GM18502 (cell line): ENCODE results near the gene SPRYD3.
A peak's percentile ranks its signal among the peaks of the same experiment; 100 is the strongest.

Experiments
- ATAC-seq: cut with Tn5 transposase; IDR thresholded peaks from one replicate; pipeline ENCODE4 v1.9.1; 2021; ENCODE audit warnings: mild to moderate bottlenecking; ENCODE audit not compliant: unreplicated experiment, poor library complexity

The SPRYD3 gene

DNA sequence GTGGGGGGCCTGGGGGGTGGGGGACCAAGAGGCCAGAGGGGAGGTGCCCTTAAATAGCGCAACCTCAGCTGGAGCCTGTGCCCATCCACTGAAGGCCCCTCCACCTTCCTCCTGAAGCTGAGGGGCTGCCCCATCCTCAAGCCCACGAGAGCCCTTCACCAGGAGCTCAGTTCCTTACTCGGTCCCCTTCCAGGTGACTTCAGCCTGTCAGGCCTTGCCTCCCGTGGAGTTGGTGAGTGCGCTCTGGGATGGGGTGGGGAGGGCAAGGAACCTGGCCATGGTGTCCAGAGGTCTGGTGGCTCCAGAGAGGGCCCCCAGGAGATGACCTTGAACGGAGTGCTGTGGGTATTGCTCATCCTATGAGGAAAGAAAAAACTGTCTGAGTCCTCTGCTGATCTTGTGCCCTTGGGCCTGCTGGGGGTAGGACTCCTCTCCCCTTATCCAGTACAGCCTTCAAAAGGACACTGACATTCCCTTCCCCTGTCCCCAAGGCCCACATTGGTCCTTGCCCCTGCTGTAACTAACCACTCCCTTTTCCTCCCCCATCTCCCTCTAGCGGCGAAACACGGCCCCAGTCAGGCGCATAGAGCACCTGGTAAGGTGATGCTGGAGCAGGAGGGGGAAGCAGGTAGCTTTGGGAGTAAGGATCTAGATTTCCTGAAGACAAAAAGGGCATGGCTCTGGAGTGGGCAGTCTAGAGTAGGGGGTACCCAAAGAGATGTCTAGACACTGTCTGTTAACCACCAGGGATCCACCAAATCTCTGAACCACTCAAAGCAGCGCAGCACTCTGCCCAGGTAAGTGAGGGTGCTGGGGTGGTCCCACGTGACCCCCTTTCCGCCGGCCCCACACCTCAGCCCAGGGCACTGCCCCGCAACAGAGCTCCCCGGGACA lies 25.7 kb downstream of the SPRYD3 start:
- no peak for ATAC-seq

DNA sequence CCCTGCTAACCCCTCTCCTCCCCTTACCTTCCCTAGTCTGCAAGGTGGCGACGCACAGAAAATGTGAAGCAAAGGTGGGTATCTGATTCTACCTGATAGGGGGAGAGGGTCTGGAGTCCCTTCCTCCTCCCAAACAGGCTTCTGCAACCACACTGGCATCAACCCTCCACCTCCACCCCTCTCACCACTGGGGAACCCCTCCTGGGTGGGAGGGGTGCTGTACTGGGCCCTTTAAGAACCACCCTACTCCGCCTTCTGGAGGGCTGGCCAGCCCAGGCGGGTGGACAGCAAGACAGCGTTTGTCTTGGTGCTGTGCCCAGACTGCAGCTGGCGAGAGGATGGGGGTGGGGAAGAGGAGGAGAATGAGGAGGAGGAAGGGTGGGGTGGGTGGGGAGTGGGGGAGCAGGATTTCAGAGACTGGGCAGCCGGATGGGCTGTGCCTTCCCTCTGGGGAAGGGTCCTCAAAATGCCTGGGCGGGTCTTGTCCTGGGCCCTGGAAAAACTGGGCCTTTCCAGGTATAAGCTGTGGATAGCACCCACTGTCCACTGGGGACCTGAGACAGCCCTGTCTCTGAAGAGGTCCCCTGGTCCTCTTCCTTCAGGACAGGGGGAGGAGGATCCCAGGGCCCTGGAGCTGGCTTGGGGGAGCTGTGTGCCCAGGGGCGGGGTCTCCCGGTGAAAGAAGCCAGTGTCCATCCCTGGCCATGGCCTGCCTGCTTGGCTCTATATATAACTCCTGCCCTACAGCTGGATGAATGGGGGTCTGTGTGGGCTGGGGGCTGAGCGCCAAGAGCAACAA lies 26.6 kb downstream of the SPRYD3 start:
- no peak for ATAC-seq

DNA sequence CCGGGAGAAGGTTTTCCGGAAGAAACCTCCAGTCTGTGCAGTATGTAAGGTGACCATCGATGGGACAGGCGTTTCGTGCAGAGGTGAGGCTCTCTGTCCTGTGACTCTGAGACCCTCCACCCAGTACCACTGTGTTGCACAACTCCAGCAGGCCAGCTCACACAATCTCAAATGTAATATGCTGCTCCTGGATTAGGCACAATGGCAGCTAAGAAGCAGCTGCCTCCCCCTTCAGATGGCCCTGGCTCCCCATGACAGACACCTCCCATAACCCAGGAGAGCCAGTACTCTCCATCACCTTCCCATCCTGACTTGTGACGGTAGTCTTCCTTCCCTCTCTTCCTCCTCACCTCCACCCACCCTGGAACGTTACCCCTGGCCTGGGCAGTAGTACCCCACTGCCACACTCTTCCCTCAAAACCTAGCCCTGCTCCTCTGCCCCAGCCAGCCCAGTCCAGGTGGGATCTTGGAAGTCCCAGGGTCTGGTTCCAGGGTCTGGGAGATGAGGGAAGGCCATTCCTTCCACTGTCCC lies 27.2 kb downstream of the SPRYD3 start:
- no peak for ATAC-seq

DNA sequence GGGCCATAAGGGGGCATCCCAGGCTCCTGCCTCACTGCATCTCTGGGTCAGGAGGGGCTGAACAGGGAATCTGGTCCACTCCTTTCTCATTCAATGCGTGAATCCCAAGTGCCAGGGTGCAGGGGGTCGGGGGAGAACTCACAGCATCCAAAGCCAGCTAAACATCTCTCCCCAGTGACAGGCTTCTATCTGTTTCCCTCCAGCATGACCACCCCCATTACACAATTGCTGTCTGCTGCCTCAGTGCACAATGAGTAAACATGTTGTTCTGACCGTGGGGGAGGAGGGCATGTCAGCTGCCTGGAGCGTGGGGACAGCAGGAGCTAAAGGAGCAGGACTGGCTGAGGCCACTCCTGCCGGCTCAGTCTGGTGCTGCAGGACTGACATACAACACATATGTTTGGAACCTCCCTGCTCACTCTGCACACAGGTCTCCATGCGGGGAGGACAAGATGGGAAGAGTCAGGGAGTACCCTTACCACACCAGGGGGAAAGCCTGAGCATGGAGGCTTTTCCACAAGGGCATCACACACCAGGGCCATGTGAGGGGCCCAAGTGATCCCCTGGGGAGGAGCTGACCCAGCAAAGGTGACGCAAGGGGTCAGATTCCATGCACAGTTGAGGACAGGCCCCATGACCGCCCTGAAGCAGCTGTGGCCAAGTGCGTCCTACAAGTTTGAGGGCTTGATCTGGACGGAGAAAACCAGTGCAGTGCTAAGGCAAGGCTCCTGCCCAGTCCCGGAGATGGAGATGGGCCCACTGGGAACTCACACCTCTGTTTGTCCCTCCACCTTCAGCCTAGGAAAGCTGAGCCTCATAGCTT lies 27.9 kb downstream of the SPRYD3 start:
- no peak for ATAC-seq

DNA sequence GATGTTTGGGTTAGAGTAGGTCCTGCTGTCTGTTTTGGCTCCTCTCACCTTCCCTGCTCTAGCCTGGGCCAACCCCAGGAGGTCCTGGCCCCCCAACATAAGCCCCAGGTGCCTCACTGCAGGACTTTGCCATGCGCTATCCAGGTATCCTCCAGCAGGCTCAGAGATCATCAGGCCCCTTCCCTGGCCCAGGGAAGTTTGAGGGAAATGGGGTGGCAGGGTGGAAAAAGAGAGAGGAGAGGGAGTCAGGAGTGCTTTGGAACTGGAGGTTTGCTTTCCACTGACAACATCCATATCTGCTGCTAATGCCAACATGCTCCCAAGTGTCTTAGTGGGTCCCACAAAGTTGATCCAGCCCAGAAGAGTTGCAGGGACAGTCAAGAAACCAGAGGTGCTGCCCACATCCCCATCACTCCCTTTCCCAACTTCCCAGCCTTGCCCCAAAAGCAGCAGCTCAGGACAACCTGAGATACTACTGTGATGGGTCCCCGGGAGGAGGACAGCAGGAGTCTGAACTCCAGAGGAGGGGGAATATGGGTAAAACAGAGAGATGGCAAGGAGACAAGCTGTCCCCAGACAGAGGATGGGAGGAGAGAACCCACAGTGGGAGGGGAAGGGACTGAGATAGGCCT lies 28.6 kb downstream of the SPRYD3 start:
- no peak for ATAC-seq

DNA sequence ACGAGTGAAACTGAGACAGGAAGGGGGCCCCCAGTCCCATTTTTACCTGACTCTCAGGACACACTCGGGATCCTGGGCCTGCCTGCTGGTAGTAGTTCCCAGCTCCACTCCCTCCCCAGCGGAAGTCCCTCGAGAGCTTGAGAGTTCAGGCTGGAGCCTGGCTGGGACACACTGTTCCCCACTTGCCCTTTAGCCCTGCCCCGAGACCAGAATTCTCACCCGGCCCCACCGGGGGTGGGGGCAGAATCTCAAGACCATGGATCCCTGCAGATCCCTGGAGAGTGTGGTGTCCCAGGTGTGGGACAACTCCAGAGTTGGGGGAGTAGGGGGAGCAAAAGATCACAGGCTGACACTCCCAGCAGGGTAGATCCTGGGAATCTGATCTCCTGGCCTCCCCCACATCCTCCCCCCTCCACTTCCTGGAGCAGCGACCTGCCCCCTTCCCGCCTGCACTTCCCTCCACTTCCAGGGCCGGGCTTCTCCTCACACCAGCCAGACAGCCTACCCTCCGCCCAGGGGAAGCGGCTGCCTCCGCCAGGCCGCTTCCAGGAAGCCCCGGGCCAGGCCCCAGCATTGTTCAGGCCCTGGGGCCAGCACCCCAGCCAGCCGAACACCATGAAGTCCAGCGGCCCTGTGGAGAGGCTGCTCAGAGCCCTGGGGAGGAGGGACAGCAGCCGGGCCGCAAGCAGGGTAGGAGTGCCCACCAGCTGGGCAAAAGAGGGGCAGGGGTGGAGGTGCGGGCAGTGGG lies 29.4 kb downstream of the SPRYD3 start, which contains the start of gene TNS2:
TSS of gene TNS2 (plus strand) at position 495 of the 748 bp plus-strand sequence. CDS start at position 616, 121 bp downstream.
- ATAC-seq, result no peak

DNA sequence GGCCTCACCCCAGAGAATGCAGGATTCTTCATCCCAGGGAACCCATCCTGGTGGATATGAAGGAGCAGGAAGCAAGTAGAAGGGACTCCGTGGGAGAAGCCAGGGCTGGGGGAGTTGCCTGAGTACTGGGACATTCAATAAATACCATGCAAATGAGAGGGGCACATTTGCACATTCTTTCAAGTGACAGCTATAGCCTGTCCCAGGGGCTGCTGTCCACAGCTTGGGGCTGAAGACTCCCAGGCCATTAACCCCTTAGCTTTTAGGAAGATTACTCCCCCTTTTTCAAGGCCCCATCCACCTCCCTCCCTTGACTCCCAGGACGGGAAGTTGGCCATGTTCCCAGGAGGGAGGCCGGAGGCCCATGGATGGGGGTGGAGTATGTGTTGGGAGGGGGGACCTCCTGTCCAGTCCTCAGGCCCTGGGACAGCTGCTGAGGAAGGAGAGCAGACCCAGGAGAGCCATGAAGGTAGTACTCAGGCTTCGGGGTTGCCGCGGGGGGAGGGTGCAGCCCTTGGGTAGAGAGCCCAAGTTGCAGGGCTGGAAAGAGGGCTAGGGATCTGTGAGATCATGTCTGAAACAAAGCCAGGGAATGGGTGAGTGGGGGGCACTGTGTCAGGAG lies 30.3 kb downstream of the SPRYD3 start:
- ATAC-seq, result no peak

DNA sequence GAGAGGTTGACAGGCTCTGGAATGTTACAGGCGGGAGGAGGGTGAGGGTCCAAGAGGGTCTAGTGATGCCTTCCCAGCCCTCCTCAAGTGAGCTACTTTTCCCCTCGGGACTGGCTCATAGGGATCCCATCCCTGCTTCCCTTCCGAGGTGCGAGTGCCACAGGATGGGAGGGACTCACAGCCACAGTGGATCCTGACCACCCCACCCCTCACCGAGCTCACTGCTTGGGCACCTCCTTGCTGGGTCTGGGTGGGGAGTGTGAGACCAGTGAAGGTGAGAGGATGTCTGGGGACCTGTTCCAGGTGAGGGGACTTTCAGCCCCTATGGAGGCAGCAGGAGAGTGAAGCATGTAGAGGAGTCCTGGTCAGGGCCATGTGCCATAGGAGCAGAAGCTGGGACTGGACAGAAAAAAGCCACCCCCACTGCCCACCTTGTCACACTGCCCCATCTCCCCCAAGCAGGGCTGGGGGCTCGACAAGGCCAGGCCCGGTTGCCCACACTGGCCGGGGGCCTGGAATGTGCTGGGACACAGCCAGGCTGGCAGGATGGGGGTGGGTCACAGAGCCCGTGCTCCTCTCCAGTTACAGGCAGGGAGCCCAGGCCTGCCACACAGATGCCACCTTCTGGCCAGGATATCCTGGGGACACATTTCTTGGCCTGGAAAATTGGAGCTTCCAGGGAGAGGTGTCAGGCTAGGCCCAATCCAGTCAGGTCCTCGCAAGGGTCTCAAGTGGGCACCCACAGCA lies 31.0 kb downstream of the SPRYD3 start:
- no peak for ATAC-seq

DNA sequence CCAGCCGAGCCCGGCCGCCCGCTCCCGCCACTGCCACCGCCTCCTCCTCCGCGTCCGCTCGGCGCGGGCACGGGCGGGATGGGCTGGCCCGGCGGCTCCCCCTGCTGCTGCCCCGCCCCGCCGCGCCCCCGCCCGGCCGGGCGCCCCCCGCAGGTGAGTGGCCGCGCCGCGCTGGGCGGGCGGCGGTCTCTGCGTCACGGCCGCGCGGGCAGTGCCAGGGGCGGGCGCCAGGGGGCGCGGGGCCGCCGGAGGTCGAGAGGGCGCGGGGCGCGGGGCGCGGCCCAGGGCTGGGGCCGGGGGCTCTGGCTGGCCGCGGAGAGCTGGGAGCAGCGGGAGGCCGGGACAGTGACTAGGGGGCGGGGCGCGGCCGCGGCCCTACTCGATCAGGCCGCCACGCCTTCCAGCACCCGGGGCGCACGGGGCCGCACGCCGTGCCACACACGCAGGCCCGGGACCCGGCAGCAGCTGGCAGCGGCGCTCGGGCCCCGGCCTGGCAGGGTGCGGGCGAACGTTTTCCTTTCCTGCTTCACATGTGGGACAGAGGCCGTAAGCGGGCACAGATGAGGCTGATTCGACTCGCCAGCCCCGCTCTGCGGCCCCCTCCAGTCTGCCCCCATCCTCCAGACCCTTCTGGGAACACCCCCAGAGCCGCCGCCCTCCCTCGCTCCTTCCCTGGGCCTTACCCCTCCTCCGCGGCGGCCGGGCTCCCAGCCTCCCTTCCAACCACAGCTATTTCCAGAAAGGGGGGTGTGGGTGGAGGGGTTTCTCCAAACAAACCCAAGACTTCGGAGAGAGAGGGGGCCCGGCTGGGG lies 31.8 kb downstream of the SPRYD3 start:
- peak; percentile 67 for ATAC-seq

DNA sequence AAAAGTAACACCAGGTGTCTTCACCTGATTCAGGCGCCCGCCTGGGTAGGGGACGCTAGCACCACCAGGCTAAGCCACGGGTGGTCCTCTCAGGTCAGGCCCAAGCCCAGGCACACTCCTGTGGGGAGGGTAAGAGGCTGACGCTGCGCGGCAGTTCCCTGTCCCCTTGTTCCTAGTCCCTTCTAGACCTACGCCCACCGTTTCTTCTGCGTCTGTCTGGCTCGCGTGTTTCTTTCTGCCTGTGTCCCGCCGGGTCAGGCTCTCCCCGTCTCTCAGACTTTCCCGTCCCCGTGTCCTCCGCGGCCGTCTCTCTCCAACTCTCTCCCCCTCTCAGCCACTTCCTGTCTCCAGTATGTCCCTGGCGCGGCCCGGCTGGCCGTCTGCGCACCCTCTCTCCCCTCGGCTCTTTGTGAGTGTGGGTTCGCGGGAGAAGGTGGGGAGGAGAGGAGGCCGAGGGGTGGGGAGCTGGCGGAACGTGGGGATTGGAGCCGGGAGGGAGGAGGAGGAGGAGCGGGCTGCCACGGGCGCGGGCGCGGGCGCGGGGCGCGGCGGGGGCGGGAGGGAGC lies 32.5 kb downstream of the SPRYD3 start:
- ATAC-seq, result peak; percentile 39

DNA sequence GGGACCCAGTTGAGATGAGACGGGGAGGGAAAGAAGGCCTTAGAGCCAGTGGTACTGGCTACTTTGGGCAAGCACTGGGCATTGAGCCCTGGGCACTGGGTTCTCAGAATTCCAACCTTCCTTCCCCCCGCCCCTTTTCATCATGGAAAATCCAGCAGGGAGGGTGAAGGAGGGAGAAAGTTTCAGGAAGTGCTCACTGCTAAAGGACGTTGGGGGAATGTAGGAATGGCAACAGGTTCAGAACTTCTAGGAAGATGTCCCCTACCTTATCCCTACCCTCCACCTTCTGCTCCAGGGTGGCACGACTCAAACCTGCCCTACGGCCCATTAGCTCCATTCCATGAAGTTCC lies 33.5 kb downstream of the SPRYD3 start:
- ATAC-seq, result no peak

DNA sequence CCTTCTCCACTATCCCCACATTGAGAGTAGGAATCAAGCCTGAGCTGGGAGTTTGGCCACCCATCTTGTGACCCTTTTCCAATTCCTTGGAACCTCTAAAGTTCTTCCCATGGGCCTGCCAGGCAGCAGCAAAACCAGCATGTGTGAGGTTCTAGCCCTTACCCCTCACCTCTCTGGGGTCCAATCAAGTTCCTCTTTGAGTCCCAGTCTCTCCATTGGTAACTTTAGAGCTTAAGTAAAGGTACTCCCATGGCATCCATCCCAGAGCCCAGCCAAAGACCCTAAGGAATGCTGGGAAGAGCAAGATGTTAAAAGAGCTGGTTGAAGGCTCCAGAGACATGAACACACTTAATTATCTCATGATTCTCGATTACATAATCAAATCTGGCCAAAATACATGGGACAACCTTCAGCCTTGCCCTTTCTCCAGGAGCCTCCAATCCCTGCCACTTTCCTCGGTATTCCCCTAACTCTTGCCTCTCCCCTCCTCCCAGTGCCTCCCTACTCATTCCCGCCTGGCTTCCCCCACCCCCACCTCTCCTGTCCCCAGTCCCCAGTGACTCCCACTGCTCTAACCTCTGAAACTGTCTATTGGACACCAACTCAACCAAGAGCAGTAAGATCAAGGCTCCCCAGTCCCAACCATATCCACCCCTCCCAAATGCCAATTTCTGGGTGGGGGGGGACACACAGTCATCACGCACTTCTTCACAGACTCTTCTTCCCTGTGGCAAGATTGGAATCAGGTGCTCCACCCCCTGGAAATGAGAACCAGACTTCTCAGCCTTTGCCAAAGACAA lies 34.1 kb downstream of the SPRYD3 start:
- no peak for ATAC-seq

DNA sequence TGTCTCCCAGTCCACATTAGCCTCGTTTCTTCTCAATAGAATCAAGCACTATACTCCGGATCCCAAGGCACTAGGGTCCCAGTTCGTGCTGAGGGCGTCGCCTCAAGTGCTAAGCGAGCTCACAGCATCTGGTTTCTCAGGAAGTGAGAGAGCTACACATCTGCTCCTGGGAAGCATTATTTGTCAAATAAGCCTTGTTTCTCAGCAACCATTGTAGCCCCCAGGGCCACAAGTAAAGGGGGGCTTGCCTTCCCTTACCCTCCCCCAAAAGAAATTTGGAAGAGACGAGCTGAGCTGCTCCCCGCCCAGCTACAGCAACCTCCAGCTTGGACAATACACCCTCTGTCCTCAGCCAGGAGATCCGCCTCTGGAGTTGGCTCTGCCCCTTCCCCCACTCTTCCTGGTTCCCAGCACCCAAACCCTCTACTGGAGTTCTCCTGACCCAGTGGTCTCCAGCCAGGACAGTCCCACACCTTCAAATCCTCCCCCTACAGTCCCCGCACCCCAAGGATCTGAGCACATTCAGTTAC lies 35.1 kb downstream of the SPRYD3 start:
- ATAC-seq, result no peak

DNA sequence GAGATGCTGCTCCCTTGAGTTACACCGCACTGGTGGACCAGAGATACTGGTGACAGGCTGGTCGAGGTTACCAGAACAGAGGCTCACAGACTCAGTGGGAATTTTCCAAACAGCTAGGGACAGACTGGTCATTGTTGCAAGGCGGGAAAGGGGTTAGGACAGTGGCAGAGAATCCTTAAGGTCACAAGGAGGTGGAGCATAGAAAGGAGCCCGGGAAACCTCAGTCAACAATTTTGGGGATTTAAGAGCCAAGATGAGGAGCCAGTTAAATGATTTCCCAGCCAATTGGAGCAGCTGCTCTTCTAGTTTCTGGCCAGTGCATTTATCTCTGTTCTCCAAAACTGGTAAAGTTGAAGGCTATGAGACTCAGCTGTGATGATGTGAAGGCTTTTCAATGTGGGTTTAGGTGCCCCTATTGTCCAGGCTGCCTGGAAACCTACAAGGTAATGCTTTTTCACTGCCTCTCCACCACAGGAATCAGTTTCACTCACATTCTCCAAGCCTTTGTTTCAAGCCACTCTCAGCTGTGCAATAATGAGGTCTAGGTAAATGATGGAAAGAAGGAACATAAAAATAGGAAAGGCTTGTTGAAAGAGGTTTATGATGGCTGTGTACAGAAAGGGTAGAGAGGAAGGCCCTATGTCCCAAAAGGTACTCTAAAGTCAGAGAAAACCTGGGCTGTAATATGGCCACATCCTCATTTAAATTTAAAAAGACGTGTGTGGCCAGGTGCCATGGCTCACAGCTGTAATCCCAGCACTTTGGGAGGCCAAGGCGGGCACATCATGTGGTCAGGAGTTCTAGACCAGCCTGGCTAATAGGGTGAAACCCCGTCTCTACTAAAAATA lies 36.4 kb downstream of the SPRYD3 start:
- no peak for ATAC-seq

DNA sequence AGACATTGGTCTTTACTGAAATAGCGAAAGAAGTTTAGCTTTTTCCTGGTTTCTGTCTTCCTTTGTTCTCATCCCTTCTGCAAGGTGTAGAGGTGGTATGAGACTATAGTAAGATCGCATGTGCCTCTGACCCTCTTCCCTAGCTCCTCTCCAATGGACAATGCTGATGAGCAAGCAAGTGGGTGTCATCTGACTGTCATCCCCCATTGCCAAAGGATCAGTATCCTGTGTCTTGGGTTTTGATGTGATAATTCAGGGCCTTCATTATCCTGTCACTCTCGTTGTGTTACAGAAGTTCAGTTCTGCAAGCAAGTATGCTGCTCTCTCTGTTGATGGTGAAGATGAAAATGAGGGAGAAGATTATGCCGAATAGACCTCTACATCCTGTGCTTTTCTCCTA lies 39.3 kb downstream of the SPRYD3 start:
- no peak for ATAC-seq
